Endodermal cell (in vitro differentiated cells): ENCODE data around the gene PDE6B. TPM values are rescaled to one million over a fixed set of nuclear protein-coding genes. Genes with fewer than 3 reads are reported as not detected.

Experiments
- DNase-seq: peaks from one replicate; pipeline ENCODE4 v3.0.0-alpha.2; 2017
- H3K27ac ChIP-seq: 2 replicates; pipeline ENCODE4 v1.5.1; 2013; ENCODE audit warnings: mild to moderate bottlenecking, low read depth, low read length, moderate library complexity
- H3K27me3 ChIP-seq: 2 replicates; pipeline ENCODE4 v1.6.1; 2013; ENCODE audit warnings: mild to moderate bottlenecking, low read length, moderate library complexity; ENCODE audit not compliant: insufficient read depth, control insufficient read depth, poor library complexity, severe bottlenecking
- H3K36me3 ChIP-seq: 2 replicates; pipeline ENCODE4 v1.7.0; 2013; ENCODE audit warnings: mild to moderate bottlenecking, low read length, moderate library complexity; ENCODE audit not compliant: control insufficient read depth, insufficient read depth
- H3K4me1 ChIP-seq: one replicate; pipeline ENCODE4 v1.7.0; 2013; ENCODE audit warnings: low read length; ENCODE audit not compliant: control insufficient read depth, insufficient read depth
- H3K4me3 ChIP-seq: 2 replicates; pipeline ENCODE4 v1.5.1; 2013; ENCODE audit warnings: mild to moderate bottlenecking, low read length, moderate library complexity
- H3K9ac ChIP-seq: 2 replicates; pipeline ENCODE4 v1.6.1; 2013; ENCODE audit warnings: mild to moderate bottlenecking, low read length, moderate library complexity; ENCODE audit not compliant: poor library complexity, severe bottlenecking; ENCODE audit errors: extremely low read depth
- H3K9me3 ChIP-seq: 2 replicates; pipeline ENCODE4 v1.6.1; 2013; ENCODE audit warnings: mild to moderate bottlenecking, low read length, moderate library complexity; ENCODE audit not compliant: control insufficient read depth
- H3K27ac Mint-ChIP-seq: 2 replicates; pipeline ENCODE4 v1.8.0; 2020; ENCODE audit warnings: mixed read lengths
- H3K27me3 Mint-ChIP-seq: 2 replicates; pipeline ENCODE4 v1.8.0; 2021; ENCODE audit warnings: mild to moderate bottlenecking, mixed read lengths; ENCODE audit not compliant: insufficient read depth
- H3K36me3 Mint-ChIP-seq: 2 replicates; pipeline ENCODE4 v1.8.0; 2020; ENCODE audit warnings: low read depth, mixed read lengths
- H3K4me1 Mint-ChIP-seq: 2 replicates; pipeline ENCODE4 v1.8.0; 2020; ENCODE audit warnings: mixed read lengths
- H3K4me3 Mint-ChIP-seq: 2 replicates; pipeline ENCODE4 v1.8.0; 2020; ENCODE audit warnings: mild to moderate bottlenecking, moderate library complexity, mixed read lengths
- H3K9me3 Mint-ChIP-seq: 2 replicates; pipeline ENCODE4 v1.8.0; 2020; ENCODE audit warnings: mild to moderate bottlenecking, mixed read lengths
- CTCF ChIP-seq: fragments of 200-600 bp; sonication (generic); conservative IDR thresholded peaks from 2 replicates; pipeline ENCODE4 v1.5.0; 2021; ENCODE audit warnings: antibody characterized with exemption, mild to moderate bottlenecking
- WGBS, 2 experiments: methylation state at CpG; one replicate each; pipeline versions ENCODE4 v1.1.5 to v1.1.7; 2013; ENCODE audit warnings: missing lambda C conversion rate in 2 of 2, mixed read lengths in 1 of 2; ENCODE audit not compliant: insufficient coverage in 1 of 2, insufficient read length in 1 of 2; 5-methylcytosine and 5-hydroxymethylcytosine counted together
- total RNA-seq, 2 donors: library from RNA; stranded (reverse); fragmentation: NEBNext Ultra II Directional in 1 of 2; extraction: Animal tissue kit (Norgen Biotek cat#: 25700) in 1 of 2; gene quantifications; 2 replicates in 1 of 2; 3 replicates in 1 of 2; pipeline ENCODE4 v1.2.1, GENCODE V29; 2021

The PDE6B gene
- total RNA-seq, 2 donors from 2014 or later: 12.4 to 14.6 TPM

DNA sequence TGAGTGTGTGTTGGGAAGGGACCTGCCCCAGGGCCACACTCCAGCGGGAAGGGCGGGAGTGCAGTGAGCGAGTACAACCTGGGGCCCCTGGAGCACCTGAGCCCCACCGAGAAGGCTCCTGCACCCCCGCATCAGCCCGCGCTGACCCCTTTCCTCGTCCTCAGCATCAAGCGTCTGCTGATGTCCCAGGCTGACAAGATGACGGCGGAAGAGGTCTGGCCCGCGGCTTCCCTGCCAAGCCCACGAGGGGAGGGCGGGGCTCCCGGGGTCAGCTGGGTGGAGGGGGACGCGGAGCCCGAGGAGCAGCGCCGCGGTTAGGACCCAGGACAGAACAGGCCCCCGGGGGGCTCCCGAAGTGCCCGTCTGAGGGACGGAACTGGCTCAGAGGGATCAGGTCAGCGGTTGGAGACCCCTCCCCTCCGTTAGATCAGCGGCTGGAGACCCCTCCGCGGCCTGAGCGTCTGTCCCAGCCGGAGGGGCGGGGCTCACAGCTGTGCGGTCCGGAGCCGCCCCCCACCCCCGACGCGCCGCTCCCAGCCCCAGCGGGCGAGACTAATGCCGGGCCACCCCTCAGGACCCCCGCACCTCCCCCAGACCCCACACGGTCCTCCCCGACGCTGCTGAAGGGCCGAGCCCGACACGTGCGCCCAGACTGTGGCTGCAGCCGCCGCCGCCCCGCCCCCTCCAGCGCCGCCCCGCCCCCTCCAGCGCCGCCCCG, 55.7 kb downstream of the PDE6B start:
- peak; percentile 87 for DNase-seq
- peak overlapping the region; percentile 47 for H3K4me3 Mint-ChIP-seq
- Histone ChIP-seq H3K27ac (no peak overlapping the region), H3K9me3 (no peaks in the 10 kb centered on the region), H3K36me3 (no peaks in the 10 kb centered on the region), H3K4me3 (peak overlapping the region; percentile 58), H3K27me3 (no peaks in the 10 kb centered on the region), H3K4me1 (no peaks in the 10 kb centered on the region), H3K9ac (no peak overlapping the region)
- peaks cover 4% of the 10 kb centered on the region for H3K4me1 Mint-ChIP-seq
- H3K9me3 Mint-ChIP-seq: no peaks in the 10 kb centered on the region
- peaks cover 5% of the 10 kb centered on the region for H3K36me3 Mint-ChIP-seq
- peaks cover 2% of the 10 kb centered on the region for H3K27me3 Mint-ChIP-seq
- WGBS, 2 experiments: 14 to 22% methylated on average over 17 to 46 of the region's 62 CpGs
- H3K27ac Mint-ChIP-seq: no peak overlapping the region
- no peak for TF ChIP-seq CTCF

DNA sequence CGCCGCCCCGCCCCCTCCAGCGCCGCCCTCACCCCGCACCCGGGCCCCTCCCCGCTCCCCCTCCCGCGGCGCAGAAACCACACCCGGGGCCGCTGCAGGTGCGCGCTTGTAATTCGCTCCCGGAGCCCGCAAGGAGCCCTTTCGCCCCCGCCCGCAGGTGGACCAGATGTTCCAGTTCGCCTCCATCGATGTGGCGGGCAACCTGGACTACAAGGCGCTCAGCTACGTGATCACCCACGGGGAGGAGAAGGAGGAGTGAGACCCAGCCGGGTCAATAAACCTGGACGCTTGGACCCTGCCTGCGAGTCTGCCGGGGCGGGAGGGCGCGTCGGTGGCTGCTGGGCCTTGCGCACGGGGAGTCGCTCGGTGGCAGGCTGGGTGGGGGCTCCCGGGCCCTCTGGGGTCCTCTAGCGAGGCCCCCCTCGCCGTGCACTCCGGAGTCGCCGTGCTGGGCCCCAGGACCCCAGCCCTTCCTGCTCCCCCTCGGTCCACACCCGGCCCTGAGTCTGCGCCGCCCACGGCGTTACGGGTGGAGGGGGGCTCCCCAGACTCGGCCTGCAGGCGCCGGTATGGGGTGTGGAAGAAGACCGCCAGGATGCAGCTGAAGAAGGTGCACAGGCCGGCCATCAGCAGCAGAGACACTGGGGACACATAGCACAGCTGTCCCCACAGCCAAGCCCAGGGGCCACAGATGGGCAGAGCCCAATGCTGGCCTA, 56.5 kb downstream of the PDE6B start:
- Mint-ChIP-seq H3K36me3 (peaks cover 5% of the 10 kb centered on the region), H3K27ac (no peak overlapping the region), H3K4me3 (peak overlapping the region; percentile 47), H3K9me3 (no peaks in the 10 kb centered on the region), H3K27me3 (peaks cover 2% of the 10 kb centered on the region), H3K4me1 (peaks cover 2% of the 10 kb centered on the region)
- H3K27ac ChIP-seq: no peak overlapping the region
- H3K9ac ChIP-seq: no peak overlapping the region
- no peaks in the 10 kb centered on the region for H3K4me1 ChIP-seq
- H3K27me3 ChIP-seq: no peaks in the 10 kb centered on the region
- no peak overlapping the region for H3K4me3 ChIP-seq
- H3K36me3 ChIP-seq: no peaks in the 10 kb centered on the region
- 89 to 98% methylated on average over 29 to 53 of the region's 58 CpGs for WGBS, 2 experiments
- TF ChIP-seq CTCF: no peak
- peak; percentile 75 for DNase-seq
- no peaks in the 10 kb centered on the region for H3K9me3 ChIP-seq

DNA sequence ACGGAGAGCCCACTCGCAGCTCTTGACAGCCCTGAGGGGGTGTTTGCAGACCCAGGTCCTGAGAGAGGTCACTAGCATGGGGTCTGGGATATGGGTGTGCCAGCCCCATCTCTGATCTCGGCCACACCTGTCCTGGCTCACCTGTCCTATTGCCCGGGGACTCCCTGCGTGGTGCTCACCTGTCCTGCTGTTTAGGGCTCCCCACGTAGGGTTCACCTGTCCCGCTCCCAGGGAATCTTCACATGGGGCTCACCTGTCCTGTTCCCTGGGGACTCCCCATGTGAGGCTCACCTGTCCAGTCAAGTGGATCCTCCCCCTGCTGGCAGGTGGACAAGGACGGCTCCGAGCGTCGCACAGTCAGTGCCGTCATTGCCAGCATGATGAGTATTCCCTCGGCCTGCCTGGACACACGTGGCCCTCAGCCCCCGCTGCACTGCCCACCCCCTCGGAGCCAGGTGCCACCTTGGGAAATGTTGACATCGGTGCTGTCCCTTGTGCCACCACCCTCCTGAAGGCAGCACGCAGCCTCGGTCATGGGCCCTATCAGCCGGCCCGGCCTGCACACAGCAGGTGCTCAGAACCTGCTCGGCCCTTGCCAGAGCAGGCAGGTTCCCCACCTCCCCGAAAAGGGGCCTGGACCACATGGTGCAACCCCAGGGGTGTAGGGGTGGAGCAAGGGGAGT, 57.3 kb downstream of the PDE6B start:
- Mint-ChIP-seq H3K27ac (no peak overlapping the region), H3K36me3 (peaks cover 5% of the 10 kb centered on the region), H3K9me3 (no peaks in the 10 kb centered on the region), H3K4me3 (no peak overlapping the region), H3K4me1 (peaks cover 2% of the 10 kb centered on the region), H3K27me3 (peaks cover 2% of the 10 kb centered on the region)
- WGBS, 2 experiments: 94 to 99% methylated on average over 17 to 23 of the region's 23 CpGs
- H3K27me3 ChIP-seq: no peaks in the 10 kb centered on the region
- H3K4me3 ChIP-seq: no peak overlapping the region
- H3K4me1 ChIP-seq: no peaks in the 10 kb centered on the region
- no peak overlapping the region for H3K27ac ChIP-seq
- no peaks in the 10 kb centered on the region for H3K9me3 ChIP-seq
- no peak for DNase-seq
- no peaks in the 10 kb centered on the region for H3K36me3 ChIP-seq
- no peak overlapping the region for H3K9ac ChIP-seq
- TF ChIP-seq CTCF: no peak
